Adrenal gland (tissue), 12 donors: ENCODE data around the gene INSRR. TPM values are rescaled to one million over a fixed set of nuclear protein-coding genes. Genes with fewer than 3 reads are reported as not detected.

ENCODE experiments used
- DNase-seq, 7 donors: peaks; one replicate each; pipeline ENCODE4 v3.0.0-alpha.2; 2019 to 2020
- H3K27ac ChIP-seq, 5 donors: fragments of 200-600 bp; sonication (generic) in 4 of 5; 1 replicate in 3 of 5; 2 replicates in 2 of 5; pipeline versions ENCODE4 v1.5.1 to v1.8.0; 2016 to 2020; ENCODE audit warnings: mild to moderate bottlenecking in 1 of 5
- H3K27me3 ChIP-seq: fragments of 200-600 bp; 2 replicates; pipeline ENCODE4 v1.8.0; 2021
- H3K36me3 ChIP-seq, 2 donors: fragments of 200-600 bp; replicated peaks in 1 of 2; 1 replicate in 1 of 2; 2 replicates in 1 of 2; pipeline versions ENCODE4 v1.5.1 to v1.8.0; 2018 to 2022
- H3K4me1 ChIP-seq, 2 donors: fragments of 200-600 bp; replicated peaks in 1 of 2; 1 replicate in 1 of 2; 2 replicates in 1 of 2; pipeline versions ENCODE4 v1.5.1 to v1.8.0; 2018 to 2021
- H3K4me3 ChIP-seq, 4 donors: fragments of 200-600 bp; sonication (generic) in 3 of 4; one replicate each; pipeline ENCODE4 v1.5.1; 2016 to 2018
- H3K9me3 ChIP-seq, 3 donors: fragments of 200-600 bp; sonication (generic) in 1 of 3; replicated peaks in 1 of 3; 1 replicate in 2 of 3; 2 replicates in 1 of 3; pipeline versions ENCODE4 v1.5.1 to v1.8.0; 2016 to 2021
- POLR2A ChIP-seq, 2 donors: fragments of 450-650 bp; IDR thresholded peaks; one replicate each; pipeline ENCODE4 v1.6.1; 2017; ENCODE audit warnings: antibody characterized with exemption in 2 of 2, mild to moderate bottlenecking in 2 of 2, moderate library complexity in 1 of 2
- WGBS, 4 donors: extraction: QIAGEN DNeasy Blood & Tissue Kit in 2 of 4; methylation state at CpG; one replicate each; pipeline versions ENCODE4 v1.1.5 to v1.1.7; 2013 to 2017; 5-methylcytosine and 5-hydroxymethylcytosine counted together
- intact Hi-C, 2 donors: fragments of 100-400 bp; cut with DNase I; formaldehyde crosslinking; loops; one replicate each; pipeline versions ENCODE4 v1.14.1 to v1.15.0; 2022 to 2023
- polyA plus RNA-seq, 3 donors: library from polyadenylated mRNA; stranded (reverse); fragments of 200-250 nt in 2 of 3; fragments of 350-450 nt in 1 of 3; fragmentation: Illumina TruSeq in 1 of 3; extraction: RNeasy Lipid Tissue Mini Kit (QIAGEN cat#74804) in 1 of 3; gene quantifications; one replicate each; pipeline ENCODE4 v1.2.3, GENCODE V29; 2013 to 2014
- total RNA-seq, 9 donors: library from RNA; depleted of rRNA in 4 of 9; stranded (reverse); fragments of >200 nt in 4 of 9; fragments of 120-200 nt in 1 of 9; fragmentation: NEBNext Ultra II Directional in 1 of 9; extraction: Animal tissue kit (Norgen Biotek cat#: 25700) in 1 of 9; gene quantifications; one replicate each; pipeline versions ENCODE4 v1.1.0 to v1.2.4, GENCODE V29; 2013 to 2023
- TF ChIP-seq, protein P1 (sequence below), 6 experiments: fragments of 450-650 bp in 4 of 6; fragments of 200-600 bp in 2 of 6; sonication (generic) in 1 of 6; IDR thresholded peaks; 1 replicate in 5 of 6; 2 replicates in 1 of 6; pipeline versions ENCODE4 v1.5.1 to v1.8.0; 2016 to 2021; ENCODE audit warnings: antibody characterized with exemption in 6 of 6, mild to moderate bottlenecking in 2 of 6, moderate library complexity in 1 of 6
- donor health status: healthy with polysubstance abuse.
- donor health status: Bipolar disorder and iron deficiency.
- donor health status: DM: yes; HTN: yes; CAD: no.
- donor health status: DM: no; HTN: no; CAD: no.
- donor health status: DM: no; HTN: no; CAD: no.
- donor health status: DM: yes; HTN: yes; CAD: no.

The INSRR gene
- total and polyA plus RNA-seq, 12 donors = 0.04 to 8.7 (median 0.35) TPM; not detected in 2

DNA sequence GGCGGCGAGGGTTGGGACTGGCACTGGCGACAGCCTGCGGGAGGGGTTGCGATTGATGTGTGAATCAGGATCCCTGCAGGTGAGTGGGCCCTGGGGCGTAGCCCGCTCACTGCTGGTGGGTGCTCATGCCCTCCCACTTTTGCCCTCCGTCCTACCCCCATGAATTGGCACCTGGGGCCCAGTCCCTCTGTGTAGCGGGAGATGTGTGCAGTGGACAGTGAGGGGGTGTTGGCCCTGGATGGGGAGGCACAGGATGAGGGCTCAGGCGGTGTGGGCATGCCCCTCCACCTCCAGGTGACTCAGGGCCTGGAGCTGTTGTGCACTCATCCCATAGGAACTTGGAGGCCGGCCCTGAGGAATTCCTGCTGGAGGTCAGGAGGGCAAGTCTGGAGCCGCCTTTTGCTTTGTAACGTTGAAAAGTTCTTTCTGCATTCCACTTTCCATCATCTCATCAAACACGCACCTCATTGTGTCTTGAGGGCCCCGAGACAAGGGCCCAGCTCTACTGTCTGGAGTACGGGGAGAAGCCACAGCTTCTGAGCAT lies 37.6 kb upstream of the INSRR start:
- intact Hi-C loops = no loop called here
- Histone ChIP-seq H3K27me3 (peaks cover 8% of the 10 kb centered on the region), H3K36me3 (no peaks in the 10 kb centered on the region), H3K9me3 (no peaks in the 10 kb centered on the region), H3K27ac (peak overlapping the region in 3 of 5 donors; percentile 74 to 90 (median 84)), H3K4me1 (peaks cover 0 to 30% of the 10 kb centered on the region in 2 donors), H3K4me3 (no peak overlapping the region)
- DNase-seq = peak in 3 of 7 donors; percentile 28 to 61 (median 43)
- TF ChIP-seq POLR2A (IDR thresholded peaks at IDR 0.05) = no peak
- TF ChIP-seq, protein P1, sequence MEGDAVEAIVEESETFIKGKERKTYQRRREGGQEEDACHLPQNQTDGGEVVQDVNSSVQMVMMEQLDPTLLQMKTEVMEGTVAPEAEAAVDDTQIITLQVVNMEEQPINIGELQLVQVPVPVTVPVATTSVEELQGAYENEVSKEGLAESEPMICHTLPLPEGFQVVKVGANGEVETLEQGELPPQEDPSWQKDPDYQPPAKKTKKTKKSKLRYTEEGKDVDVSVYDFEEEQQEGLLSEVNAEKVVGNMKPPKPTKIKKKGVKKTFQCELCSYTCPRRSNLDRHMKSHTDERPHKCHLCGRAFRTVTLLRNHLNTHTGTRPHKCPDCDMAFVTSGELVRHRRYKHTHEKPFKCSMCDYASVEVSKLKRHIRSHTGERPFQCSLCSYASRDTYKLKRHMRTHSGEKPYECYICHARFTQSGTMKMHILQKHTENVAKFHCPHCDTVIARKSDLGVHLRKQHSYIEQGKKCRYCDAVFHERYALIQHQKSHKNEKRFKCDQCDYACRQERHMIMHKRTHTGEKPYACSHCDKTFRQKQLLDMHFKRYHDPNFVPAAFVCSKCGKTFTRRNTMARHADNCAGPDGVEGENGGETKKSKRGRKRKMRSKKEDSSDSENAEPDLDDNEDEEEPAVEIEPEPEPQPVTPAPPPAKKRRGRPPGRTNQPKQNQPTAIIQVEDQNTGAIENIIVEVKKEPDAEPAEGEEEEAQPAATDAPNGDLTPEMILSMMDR (IDR thresholded peaks at IDR 0.05) = no peak
- WGBS, 4 donors = 67 to 77% (median 74%) methylated on average over 11 to 16 of the region's 16 CpGs

DNA sequence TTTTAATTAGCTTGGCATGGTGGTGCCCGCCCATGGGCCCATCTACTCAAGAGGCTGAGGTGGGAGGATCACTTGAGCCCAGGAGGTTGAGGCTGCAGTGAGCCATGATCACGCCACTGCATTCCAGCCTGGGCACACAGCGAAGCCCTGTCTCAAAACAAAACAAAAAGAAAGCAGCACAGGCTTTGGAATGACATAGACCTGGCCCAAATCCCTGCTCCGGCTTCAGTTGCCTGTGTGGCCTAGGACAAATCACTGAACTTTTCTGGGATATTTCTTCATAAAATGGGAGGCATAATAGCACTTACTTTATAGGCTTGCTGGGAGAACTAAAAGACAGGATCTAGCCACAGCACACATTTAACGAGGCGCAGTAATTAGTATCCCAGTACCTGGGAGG lies 37.0 kb upstream of the INSRR start:
- no peaks in the 10 kb centered on the region for H3K9me3 ChIP-seq
- no peaks in the 10 kb centered on the region for H3K36me3 ChIP-seq
- intact Hi-C loops = loop anchor here in 1 of 2 donors (2.0 kb wide), 1 partner anchor 27 kb away; no protein-coding TSS in a partner anchor
- TF ChIP-seq, protein P1 (IDR thresholded peaks at IDR 0.05) = no peak
- TF ChIP-seq POLR2A (IDR thresholded peaks at IDR 0.05) = no peak
- H3K27me3 ChIP-seq = peaks cover 8% of the 10 kb centered on the region
- WGBS, 4 donors = 79 to 93% (median 84%) methylated on average over 6 of the region's 6 CpGs
- peaks cover 0 to 30% of the 10 kb centered on the region in 2 donors for H3K4me1 ChIP-seq
- no peak for DNase-seq
- H3K27ac ChIP-seq = peak overlapping the region in 3 of 5 donors; percentile 74 to 90 (median 84)
- no peak overlapping the region for H3K4me3 ChIP-seq

DNA sequence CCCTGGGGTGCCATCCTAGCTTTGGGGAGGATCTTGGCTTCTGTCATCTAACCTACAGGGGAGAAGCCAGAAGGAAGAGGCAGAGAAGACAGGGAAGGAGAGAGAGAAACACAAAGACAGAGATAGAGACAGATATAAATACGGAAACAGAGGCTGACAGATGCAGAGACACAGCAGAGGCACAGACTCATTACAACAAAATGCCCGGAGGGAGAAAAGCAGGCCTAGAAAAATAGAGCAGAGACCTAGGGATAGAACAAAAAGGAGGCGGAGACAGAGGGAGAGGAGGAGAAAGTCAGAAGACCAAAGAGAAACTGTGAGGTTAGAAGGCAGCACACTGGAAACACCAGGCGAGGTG lies 36.5 kb upstream of the INSRR start:
- Histone ChIP-seq H3K27me3 (peaks cover 8% of the 10 kb centered on the region), H3K36me3 (no peaks in the 10 kb centered on the region), H3K27ac (peak overlapping the region in 4 of 5 donors; percentile 43 to 90 (median 79)), H3K4me1 (peaks cover 0 to 30% of the 10 kb centered on the region in 2 donors), H3K9me3 (no peaks in the 10 kb centered on the region), H3K4me3 (peak overlapping the region in 1 of 4 donors; percentile 52)
- intact Hi-C loops = loop anchor here in 1 of 2 donors (2.0 kb wide), 1 partner anchor 27 kb away; no protein-coding TSS in a partner anchor
- no peak for DNase-seq
- TF ChIP-seq POLR2A (IDR thresholded peaks at IDR 0.05) = no peak
- TF ChIP-seq, protein P1 (IDR thresholded peaks at IDR 0.05) = no peak
- 58 to 71% (median 62%) methylated on average over 4 of the region's 4 CpGs for WGBS, 4 donors

DNA sequence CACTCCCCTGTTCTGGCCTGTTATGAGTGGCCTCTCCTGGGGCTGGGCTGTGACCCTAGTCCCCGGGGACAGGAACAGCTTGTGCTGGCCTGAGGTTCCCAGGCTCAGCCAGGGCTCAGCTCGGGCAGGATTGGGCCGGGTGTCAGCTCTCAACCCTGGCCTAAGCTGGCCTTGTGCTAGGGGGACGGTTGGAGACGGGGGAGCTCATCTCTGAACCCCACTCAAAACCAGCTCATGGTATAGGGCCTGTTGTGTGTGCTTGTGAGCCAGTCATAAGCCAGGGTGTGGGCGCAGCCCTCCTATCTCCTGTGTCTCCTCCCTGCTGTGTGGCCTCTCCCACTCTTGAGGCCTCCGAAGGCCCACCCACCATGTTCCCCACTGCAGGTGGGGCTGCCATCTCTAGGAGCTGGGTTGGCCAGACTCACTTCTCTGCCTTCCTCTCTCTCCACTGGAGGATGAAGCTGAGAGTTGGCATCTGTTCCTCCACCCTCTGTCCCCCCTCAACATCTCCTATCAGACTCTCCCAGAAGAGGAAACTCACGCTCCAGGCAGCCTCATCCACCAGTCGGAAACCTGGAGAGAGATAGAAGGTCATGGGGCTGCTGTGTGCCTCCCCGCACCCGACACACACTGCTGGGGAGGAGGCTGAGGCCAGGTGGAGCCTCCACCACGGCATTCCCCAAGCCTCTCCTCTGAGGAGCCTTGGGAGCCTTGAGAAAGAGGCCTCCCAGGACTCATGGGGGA lies 36.0 kb upstream of the INSRR start:
- H3K27ac ChIP-seq = peak overlapping the region in 4 of 5 donors; percentile 43 to 89 (median 79)
- 46 to 63% (median 57%) methylated on average over 6 to 12 of the region's 12 CpGs for WGBS, 4 donors
- peaks cover 0 to 32% of the 10 kb centered on the region in 2 donors for H3K4me1 ChIP-seq
- intact Hi-C loops = loop anchor here in 1 of 2 donors (2.0 kb wide), 1 partner anchor 28 kb away; no protein-coding TSS in a partner anchor
- TF ChIP-seq, protein P1 (IDR thresholded peaks at IDR 0.05) = no peak
- no peak for TF ChIP-seq POLR2A (IDR thresholded peaks at IDR 0.05)
- H3K9me3 ChIP-seq = no peaks in the 10 kb centered on the region
- no peaks in the 10 kb centered on the region for H3K36me3 ChIP-seq
- DNase-seq = peak in 3 of 7 donors; percentile 39 to 75 (median 44)
- peak overlapping the region in 1 of 4 donors; percentile 52 for H3K4me3 ChIP-seq
- H3K27me3 ChIP-seq = peaks cover 8% of the 10 kb centered on the region
